ENCODE measurements around the gene CDR2L. TPM values are rescaled to one million over a fixed set of nuclear protein-coding genes. Genes with fewer than 3 reads are reported as not detected.

CDR2L gene
- polyA plus RNA-seq, 2 of the 4 experiments (the other 2 are of a cell fraction) = 18.5 to 34.0 TPM

DNA sequence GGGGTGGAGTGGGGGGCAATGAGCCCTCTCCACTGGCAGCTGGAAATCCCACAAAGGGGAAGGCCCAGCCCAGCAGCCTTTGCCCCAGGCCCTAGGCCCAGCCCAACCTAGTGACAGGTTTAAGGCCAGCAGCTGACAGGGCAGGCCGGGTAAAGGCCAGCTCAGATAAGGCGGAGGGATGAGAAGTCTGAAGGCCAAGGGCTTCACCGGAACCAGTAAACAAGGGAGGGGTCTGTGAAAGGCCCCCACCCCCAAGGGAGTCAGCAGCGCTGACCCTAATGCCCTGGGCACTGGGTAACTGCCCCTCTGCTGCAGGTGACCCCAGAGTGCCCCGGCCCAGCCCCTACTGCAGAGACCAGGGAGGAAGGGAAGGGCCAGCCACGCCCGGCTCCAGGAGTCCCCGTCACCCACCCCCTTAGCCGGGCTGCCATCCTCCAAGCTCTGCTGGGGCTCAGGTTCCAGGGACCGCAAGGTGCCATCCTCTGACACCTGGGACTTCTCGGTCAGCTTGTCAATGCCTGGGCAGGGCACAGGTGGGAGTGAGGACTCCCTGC is 34.2 kb upstream of the CDR2L start:
- CTCF ChIA-PET = interaction anchor here (0.8 to 42.3 kb wide), 4 partner anchors 4 to 318 kb away, joined by 3 to 1448 read pairs (median 726); partner anchors contain the start of genes HID1, MIF4GD, OTOP2 and OTOP3
- FAIRE-seq (no peak), DNase-seq (ENCODE audit: low read depth in 1 of 2, low spot score in 1 of 2) (no peak), ATAC-seq (no peak)
- no peak for TF ChIP-seq KDM5A (IDR thresholded peaks at IDR 0.05)
- TF ChIP-seq JUN (IDR thresholded peaks at IDR 0.05) = no peak
- TF ChIP-seq HEYL (CRISPR knock-in tag; IDR thresholded peaks at IDR 0.05) = no peak
- TF ChIP-seq CBX2 (IDR thresholded peaks at IDR 0.05; ENCODE audit: borderline replicate concordance, low read depth) = no peak
- Histone ChIP-seq H3K4me2 (peak overlapping the region; percentile 39), H3K27ac (peak overlapping the region in 1 of 2 experiments; percentile 42; a peak in 2 of 6 replicates), H3K9me3 (no peaks in the 10 kb centered on the region), H3K4me3 (no peak overlapping the region), H3K4me1 (peaks cover 26% of the 10 kb centered on the region)
- POLR2A ChIA-PET = interaction anchor here (0.5 kb wide), 1 partner anchor 46 kb away, joined by 3 read pairs; no protein-coding TSS in a partner anchor
- WGBS (ENCODE audit: missing lambda C conversion rate) = 63% methylated on average over 11 of the region's 11 CpGs

DNA sequence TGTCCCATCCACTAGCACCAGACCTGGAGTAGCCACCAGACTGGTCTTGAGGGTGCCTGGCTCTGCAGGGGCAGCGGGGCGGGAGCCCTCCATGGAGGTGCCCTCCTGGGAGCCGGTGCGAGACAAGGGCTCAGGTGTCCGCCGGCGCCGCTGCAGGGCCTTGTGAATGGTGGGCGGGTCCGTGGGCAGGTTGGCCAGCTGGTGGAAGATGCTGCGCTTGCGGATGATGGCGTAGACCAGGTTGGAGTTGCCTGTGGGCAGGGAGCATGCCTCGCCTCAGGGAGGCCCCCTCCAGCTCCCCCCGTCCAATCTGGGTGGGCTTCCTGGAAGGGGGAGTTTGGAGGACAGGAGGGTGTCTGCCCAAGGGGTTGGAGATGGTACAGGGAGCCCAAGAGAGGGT is 33.3 kb upstream of the CDR2L start:
- ChIA-PET CTCF (interaction anchor here (0.6 to 42.3 kb wide), 5 partner anchors 21 to 111 kb away, joined by 3 to 1448 read pairs (median 5); partner anchors contain the start of genes MRPL58, OTOP2, OTOP3 and USH1G), POLR2A (no interaction called here)
- Histone ChIP-seq H3K27ac (no peak overlapping the region), H3K4me2 (no peak overlapping the region; the same call in 2 of the 3 replicates), H3K4me3 (no peak overlapping the region), H3K9me3 (no peaks in the 10 kb centered on the region), H3K4me1 (peaks cover 26% of the 10 kb centered on the region)
- TF ChIP-seq GATA3 (IDR thresholded peaks at IDR 0.05; ENCODE audit: borderline replicate concordance) = no peak
- TF ChIP-seq KDM5A (IDR thresholded peaks at IDR 0.05) = no peak
- no peak for TF ChIP-seq MAFK (IDR thresholded peaks at IDR 0.05; ENCODE audit: partially characterized antibody)
- TF ChIP-seq HOXB5 (CRISPR knock-in tag; IDR thresholded peaks at IDR 0.05) = no peak
- TF ChIP-seq CEBPB (IDR thresholded peaks at IDR 0.05) = no peak
- TF ChIP-seq, protein P1, sequence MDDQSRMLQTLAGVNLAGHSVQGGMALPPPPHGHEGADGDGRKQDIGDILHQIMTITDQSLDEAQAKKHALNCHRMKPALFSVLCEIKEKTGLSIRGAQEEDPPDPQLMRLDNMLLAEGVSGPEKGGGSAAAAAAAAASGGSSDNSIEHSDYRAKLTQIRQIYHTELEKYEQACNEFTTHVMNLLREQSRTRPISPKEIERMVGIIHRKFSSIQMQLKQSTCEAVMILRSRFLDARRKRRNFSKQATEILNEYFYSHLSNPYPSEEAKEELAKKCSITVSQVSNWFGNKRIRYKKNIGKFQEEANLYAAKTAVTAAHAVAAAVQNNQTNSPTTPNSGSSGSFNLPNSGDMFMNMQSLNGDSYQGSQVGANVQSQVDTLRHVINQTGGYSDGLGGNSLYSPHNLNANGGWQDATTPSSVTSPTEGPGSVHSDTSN (IDR thresholded peaks at IDR 0.05) = no peak
- no peak for TF ChIP-seq ZC3H11A (IDR thresholded peaks at IDR 0.05)
- TF ChIP-seq POLR2A (IDR thresholded peaks at IDR 0.05; ENCODE audit: low read length) = no peak
- no peak for TF ChIP-seq POLR2AphosphoS2 (conservative IDR thresholded peaks at IDR 0.05; ENCODE audit: low read length)
- TF ChIP-seq CHD4 (IDR thresholded peaks at IDR 0.05; ENCODE audit: borderline replicate concordance) = no peak
- no peak for TF ChIP-seq CHD2 (IDR thresholded peaks at IDR 0.05; ENCODE audit: low read length, partially characterized antibody)
- TF ChIP-seq CBX8 (IDR thresholded peaks at IDR 0.05) = no peak
- TF ChIP-seq PHF8 (IDR thresholded peaks at IDR 0.05; ENCODE audit: borderline replicate concordance, low read depth) = no peak
- no peak for TF ChIP-seq ESRRA (IDR thresholded peaks at IDR 0.05; ENCODE audit: borderline replicate concordance, low read length)
- TF ChIP-seq HEYL (CRISPR knock-in tag; IDR thresholded peaks at IDR 0.05) = no peak
- TF ChIP-seq FOSB (CRISPR knock-in tag; IDR thresholded peaks at IDR 0.05) = no peak
- TF ChIP-seq MYC (IDR thresholded peaks at IDR 0.05; ENCODE audit: borderline replicate concordance, low read length) = no peak
- no peak for TF ChIP-seq EHF (CRISPR knock-in tag; IDR thresholded peaks at IDR 0.05)
- TF ChIP-seq FOSL2 (IDR thresholded peaks at IDR 0.05) = no peak
- TF ChIP-seq FOSL2 (CRISPR knock-in tag; IDR thresholded peaks at IDR 0.05) = no peak
- WGBS (ENCODE audit: missing lambda C conversion rate) = 92% methylated on average over 15 of the region's 15 CpGs
- ATAC-seq = no peak
- no peak for FAIRE-seq
- DNase-seq (ENCODE audit: low read depth in 1 of 2, low spot score in 1 of 2) = no peak

DNA sequence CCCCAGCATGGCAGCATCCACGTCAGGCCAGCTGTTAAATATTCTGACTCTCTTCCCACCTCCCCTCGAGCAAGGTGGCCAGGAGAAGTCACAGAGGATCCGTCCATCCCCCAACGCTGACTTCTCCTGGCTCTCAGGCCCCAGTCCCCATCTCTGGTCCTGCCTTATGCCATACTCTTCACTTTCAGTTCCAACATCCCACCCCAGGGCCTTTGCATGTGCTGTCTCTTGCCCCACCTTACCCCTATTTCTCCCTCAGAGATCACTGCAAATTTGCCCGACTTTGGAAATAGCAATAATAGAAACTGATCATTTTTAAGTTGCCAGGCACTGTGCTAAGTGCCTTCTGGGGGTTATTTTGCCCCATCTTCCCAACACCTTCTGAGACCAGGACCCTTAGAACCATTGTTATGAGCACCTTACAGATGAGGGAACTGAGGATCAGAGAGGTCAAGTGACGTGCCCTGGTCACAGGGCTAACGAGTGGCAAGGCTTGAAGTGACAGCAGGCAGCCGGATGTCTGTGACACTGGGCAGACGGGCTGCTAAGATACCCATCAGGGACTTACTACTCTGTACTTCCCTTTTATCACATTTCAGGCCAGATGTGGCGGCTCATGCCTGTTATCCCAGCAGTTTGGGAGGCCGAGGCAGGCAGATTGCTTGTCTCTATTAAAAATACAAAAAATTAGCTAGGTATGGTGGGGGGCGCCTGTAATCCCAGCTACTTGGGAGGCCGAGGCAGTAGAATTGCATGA is 32.6 kb upstream of the CDR2L start:
- Histone ChIP-seq H3K4me2 (no peak overlapping the region), H3K27ac (no peak overlapping the region), H3K9me3 (no peaks in the 10 kb centered on the region), H3K4me1 (peaks cover 26% of the 10 kb centered on the region), H3K4me3 (no peak overlapping the region)
- ChIA-PET POLR2A (interaction anchor here (0.6 kb wide), 1 partner anchor 253 kb away, joined by 3 read pairs; no protein-coding TSS in a partner anchor), CTCF (interaction anchor here (0.6 to 42.3 kb wide), 6 partner anchors 20 to 112 kb away, joined by 3 to 1448 read pairs (median 25); partner anchors contain the start of genes HID1, MRPL58, OTOP2 and OTOP3)
- DNase-seq (ENCODE audit: low read depth in 1 of 2, low spot score in 1 of 2) (no peak), FAIRE-seq (no peak), ATAC-seq (no peak)
- 78% methylated on average over 13 of the region's 13 CpGs for WGBS (ENCODE audit: missing lambda C conversion rate)
- TF ChIP-seq FOSB (CRISPR knock-in tag; IDR thresholded peaks at IDR 0.05) = no peak
- TF ChIP-seq KDM5A (IDR thresholded peaks at IDR 0.05) = no peak
- TF ChIP-seq RAD21 (conservative IDR thresholded peaks at IDR 0.05 in 1 of 2, IDR thresholded peaks at IDR 0.05 in 1 of 2) = no peak
- TF ChIP-seq, protein P2, sequence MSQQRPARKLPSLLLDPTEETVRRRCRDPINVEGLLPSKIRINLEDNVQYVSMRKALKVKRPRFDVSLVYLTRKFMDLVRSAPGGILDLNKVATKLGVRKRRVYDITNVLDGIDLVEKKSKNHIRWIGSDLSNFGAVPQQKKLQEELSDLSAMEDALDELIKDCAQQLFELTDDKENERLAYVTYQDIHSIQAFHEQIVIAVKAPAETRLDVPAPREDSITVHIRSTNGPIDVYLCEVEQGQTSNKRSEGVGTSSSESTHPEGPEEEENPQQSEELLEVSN (IDR thresholded peaks at IDR 0.05; ENCODE audit: borderline replicate concordance, low read depth) = no peak
- no peak for TF ChIP-seq KDM1A (IDR thresholded peaks at IDR 0.05; ENCODE audit: low read depth)
- no peak for TF ChIP-seq HEYL (CRISPR knock-in tag; IDR thresholded peaks at IDR 0.05)
- TF ChIP-seq BHLHE40 (IDR thresholded peaks at IDR 0.05; ENCODE audit: low read depth, low read length) = no peak
- TF ChIP-seq, protein P3, sequence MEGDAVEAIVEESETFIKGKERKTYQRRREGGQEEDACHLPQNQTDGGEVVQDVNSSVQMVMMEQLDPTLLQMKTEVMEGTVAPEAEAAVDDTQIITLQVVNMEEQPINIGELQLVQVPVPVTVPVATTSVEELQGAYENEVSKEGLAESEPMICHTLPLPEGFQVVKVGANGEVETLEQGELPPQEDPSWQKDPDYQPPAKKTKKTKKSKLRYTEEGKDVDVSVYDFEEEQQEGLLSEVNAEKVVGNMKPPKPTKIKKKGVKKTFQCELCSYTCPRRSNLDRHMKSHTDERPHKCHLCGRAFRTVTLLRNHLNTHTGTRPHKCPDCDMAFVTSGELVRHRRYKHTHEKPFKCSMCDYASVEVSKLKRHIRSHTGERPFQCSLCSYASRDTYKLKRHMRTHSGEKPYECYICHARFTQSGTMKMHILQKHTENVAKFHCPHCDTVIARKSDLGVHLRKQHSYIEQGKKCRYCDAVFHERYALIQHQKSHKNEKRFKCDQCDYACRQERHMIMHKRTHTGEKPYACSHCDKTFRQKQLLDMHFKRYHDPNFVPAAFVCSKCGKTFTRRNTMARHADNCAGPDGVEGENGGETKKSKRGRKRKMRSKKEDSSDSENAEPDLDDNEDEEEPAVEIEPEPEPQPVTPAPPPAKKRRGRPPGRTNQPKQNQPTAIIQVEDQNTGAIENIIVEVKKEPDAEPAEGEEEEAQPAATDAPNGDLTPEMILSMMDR (IDR thresholded peaks at IDR 0.05) = no peak
- TF ChIP-seq POLR2AphosphoS2 (conservative IDR thresholded peaks at IDR 0.05; ENCODE audit: low read length) = no peak
- TF ChIP-seq RFX5 (IDR thresholded peaks at IDR 0.05) = no peak
- TF ChIP-seq TFCP2L1 (CRISPR knock-in tag; IDR thresholded peaks at IDR 0.05) = no peak
- TF ChIP-seq FOXS1 (CRISPR knock-in tag; IDR thresholded peaks at IDR 0.05) = no peak
- TF ChIP-seq RCOR1 (IDR thresholded peaks at IDR 0.05; ENCODE audit: low read depth, low read length) = no peak

All from A549 (cell line).